Left lobe of liver (tissue), 2 donors: Measurements from ENCODE around the gene PLAAT2. TPM values are rescaled to one million over a fixed set of nuclear protein-coding genes. Genes with fewer than 3 reads are reported as not detected.
A peak's percentile ranks its signal among the peaks of the same experiment; 100 is the strongest.

ENCODE experiments used
- ATAC-seq: fragments of 200-7000 bp; cut with Tn5 transposase; one replicate; pipeline ENCODE4 v1.9.1; 2020; ENCODE audit warnings: mild to moderate bottlenecking, moderate library complexity
- DNase-seq: peaks from one replicate; pipeline ENCODE4 v3.0.0-alpha.2; 2020; ENCODE audit warnings: low spot score
- total RNA-seq: library from RNA; stranded (reverse); gene quantifications from one replicate; pipeline ENCODE4 v1.2.1, GENCODE V29; 2021
- donor health status: DM: no; HTN: no; CAD: no; lungs with moderate emphysema.
- donor health status: DM: no; HTN: yes; CAD: no.

PLAAT2 gene
- total RNA-seq, 1 donor from 2014 or later = 1.2 TPM

GRCh38 chr11:63527667-63528066, 35.5 kb downstream of the PLAAT2 start:
- no peak for DNase-seq
- ATAC-seq = no peak

- ATAC-seq = no peak
- no peak for DNase-seq
Measured at GRCh38 chr11:63523151-63523550, 40.0 kb downstream of the PLAAT2 start.

GRCh38 chr11:63521896-63522295, 41.3 kb downstream of the PLAAT2 start:
- no peak for ATAC-seq
- DNase-seq = no peak

GRCh38 chr11:63520606-63521170, 42.5 kb downstream of the PLAAT2 start:
- no peak for DNase-seq
- no peak for ATAC-seq

- DNase-seq = no peak
- ATAC-seq = no peak
Measured at GRCh38 chr11:63518548-63518947, 44.6 kb downstream of the PLAAT2 start.

GRCh38 chr11:63517156-63517555, 46.0 kb downstream of the PLAAT2 start:
- DNase-seq (no peak), ATAC-seq (no peak)

- ATAC-seq (no peak), DNase-seq (no peak)
Measured at GRCh38 chr11:63516109-63516508, 47.1 kb downstream of the PLAAT2 start.

- ATAC-seq (peak; percentile 5), DNase-seq (no peak)
Measured at GRCh38 chr11:63512816-63513215, 50.4 kb downstream of the PLAAT2 start.

GRCh38 chr11:63511048-63511748, 52.0 kb downstream of the PLAAT2 start:
- ATAC-seq = peak; percentile 67
- no peak for DNase-seq

- ATAC-seq = peak; percentile 83
- peak; percentile 88 for DNase-seq
Measured at GRCh38 chr11:63510360-63511047, 52.7 kb downstream of the PLAAT2 start.

- DNase-seq = no peak
Measured at GRCh38 chr11:63508745-63509144, 54.4 kb downstream of the PLAAT2 start.

GRCh38 chr11:63508009-63508408, 55.2 kb downstream of the PLAAT2 start:
- peak; percentile 81 for ATAC-seq
- DNase-seq = peak; percentile 86

More at GRCh38 chr11:63508745-63509144, 54.4 kb downstream of the PLAAT2 start:
- ATAC-seq = no peak

GRCh38 chr11:63507511-63507910, 55.7 kb downstream of the PLAAT2 start:
- DNase-seq (no peak), ATAC-seq (no peak)

GRCh38 chr11:63506876-63507275, 56.3 kb downstream of the PLAAT2 start:
- no peak for DNase-seq
- no peak for ATAC-seq

GRCh38 chr11:63505857-63506528, 57.2 kb downstream of the PLAAT2 start, which contains the start of gene LGALS12:
TSS of gene LGALS12 (plus strand) at chr11:63506084. CDS start at chr11:63506459, 375 bp downstream.
- no peak for DNase-seq
- no peak for ATAC-seq

- DNase-seq (peak; percentile 95), ATAC-seq (peak; percentile 81)
Measured at GRCh38 chr11:63504933-63505586, 58.1 kb downstream of the PLAAT2 start.

- DNase-seq (no peak), ATAC-seq (no peak)
Measured at GRCh38 chr11:63504054-63504453, 59.1 kb downstream of the PLAAT2 start.

GRCh38 chr11:63503492-63503891, 59.7 kb downstream of the PLAAT2 start:
- DNase-seq = no peak
- ATAC-seq = no peak
